B cell (primary cell): Measurements from ENCODE around the gene CNOT4. TPM values are rescaled to one million over a fixed set of nuclear protein-coding genes. Genes with fewer than 3 reads are reported as not detected.

Experiments
- ATAC-seq: fragments of 200-7000 bp; cut with Tn5 transposase; one replicate; pipeline ENCODE4 v1.10.0; 2021; ENCODE audit warnings: low read depth, mild to moderate bottlenecking, moderate number of reproducible peaks, moderate library complexity
- CTCF ChIA-PET: fragments of 350-600 bp; sonication (Branson Sonifier 250); formaldehyde crosslinking; loops from one replicate; lab custom pipeline; 2021; ENCODE audit warnings: antibody characterized with exemption, inconsistent platforms; lab: Charles Lee
- POLR2A ChIA-PET: fragments of 350-600 bp; sonication (Branson Sonifier 250); formaldehyde crosslinking; loops from one replicate; lab custom pipeline; 2021; ENCODE audit warnings: antibody characterized with exemption; lab: Charles Lee
- DNase-seq: peaks from one replicate; pipeline ENCODE4 v3.0.0; 2013
- H2AFZ ChIP-seq: 2 replicates; pipeline ENCODE4 v1.6.1; 2012; ENCODE audit warnings: mild to moderate bottlenecking, low read depth, low read length; ENCODE audit not compliant: insufficient read depth, poor library complexity, severe bottlenecking
- H3K27ac ChIP-seq, 2 donors: 1 replicate in 1 of 2; 2 replicates in 1 of 2; pipeline ENCODE4 v1.5.1; 2012 to 2013; ENCODE audit warnings: low read length in 2 of 2, mild to moderate bottlenecking in 2 of 2, moderate library complexity in 1 of 2
- H3K27me3 ChIP-seq, 4 experiments: fragments of 200-600 bp in 1 of 4; sonication (generic) in 1 of 4; replicated peaks in 1 of 4; 1 replicate in 2 of 4; 2 replicates in 2 of 4; pipeline versions ENCODE4 v1.6.1 to v1.7.0; 2013 to 2016; ENCODE audit warnings: low read length in 3 of 4, mild to moderate bottlenecking in 2 of 4, mixed read lengths in 1 of 4, moderate library complexity in 1 of 4; ENCODE audit not compliant: insufficient read depth in 4 of 4, control insufficient read depth in 3 of 4; ENCODE audit errors: control extremely low read depth in 1 of 4
- H3K36me3 ChIP-seq, 2 experiments: replicated peaks in 1 of 2; 1 replicate in 1 of 2; 2 replicates in 1 of 2; pipeline versions ENCODE4 v1.6.1 to v1.7.1; 2013; ENCODE audit warnings: low read length in 1 of 2; ENCODE audit not compliant: insufficient read depth in 2 of 2, control insufficient read depth in 1 of 2; ENCODE audit errors: control extremely low read depth in 1 of 2, extremely low read depth in 1 of 2
- H3K4me1 ChIP-seq, 2 donors: fragments of 200-600 bp in 1 of 2; sonication (generic) in 1 of 2; 1 replicate in 1 of 2; 2 replicates in 1 of 2; pipeline versions ENCODE4 v1.5.1 to v1.6.1; 2013 to 2017; ENCODE audit warnings: low read length in 2 of 2; ENCODE audit not compliant: control insufficient read depth in 2 of 2, insufficient read depth in 2 of 2
- H3K4me2 ChIP-seq: replicated peaks from 2 replicates; pipeline ENCODE3; 2012; ENCODE audit warnings: mild to moderate bottlenecking, low read depth, low read length; ENCODE audit not compliant: poor library complexity, severe bottlenecking
- H3K4me3 ChIP-seq, 5 experiments: fragments of 200-600 bp in 1 of 5; sonication (generic) in 1 of 5; 1 replicate in 3 of 5; 2 replicates in 2 of 5; pipeline versions ENCODE4 v1.5.1 to v1.7.0; 2011 to 2016; ENCODE audit warnings: low read length in 4 of 5, mild to moderate bottlenecking in 4 of 5, low read depth in 2 of 5, control low read depth in 1 of 5, moderate library complexity in 1 of 5; ENCODE audit not compliant: insufficient read depth in 1 of 5; ENCODE audit errors: control extremely low read depth in 1 of 5, extremely low read depth in 1 of 5
- H3K79me2 ChIP-seq: fragments of 200-600 bp; sonication (generic); one replicate; pipeline ENCODE4 v1.6.0; 2016; ENCODE audit warnings: low read length; ENCODE audit not compliant: control insufficient read depth, insufficient read depth
- H3K9ac ChIP-seq: fragments of 200-600 bp; sonication (generic); 2 replicates; pipeline ENCODE4 v1.6.1; 2017; ENCODE audit warnings: mild to moderate bottlenecking, low read length, moderate library complexity
- H3K9me3 ChIP-seq, 3 donors: one replicate each; pipeline versions ENCODE4 v1.6.1 to v1.7.1; 2013; ENCODE audit warnings: low read length in 2 of 3; ENCODE audit not compliant: control insufficient read depth in 2 of 3, insufficient read depth in 1 of 3; ENCODE audit errors: control extremely low read depth in 1 of 3
- H4K20me1 ChIP-seq: 2 replicates; pipeline ENCODE4 v1.6.0; 2012; ENCODE audit warnings: mild to moderate bottlenecking, low read length; ENCODE audit not compliant: insufficient read depth, control insufficient read depth, poor library complexity, severe bottlenecking
- H3K27ac Mint-ChIP-seq: one replicate; pipeline ENCODE4 v1.8.0; 2021; ENCODE audit warnings: mixed read lengths
- H3K27me3 Mint-ChIP-seq: one replicate; pipeline ENCODE4 v1.8.0; 2021; ENCODE audit warnings: mixed read lengths
- H3K4me1 Mint-ChIP-seq: one replicate; pipeline ENCODE4 v1.8.0; 2021; ENCODE audit warnings: mixed read lengths
- H3K4me3 Mint-ChIP-seq: one replicate; pipeline ENCODE4 v1.8.0; 2021; ENCODE audit warnings: mixed read lengths
- H3K9me3 Mint-ChIP-seq: one replicate; pipeline ENCODE4 v1.8.0; 2022; ENCODE audit warnings: mixed read lengths; ENCODE audit not compliant: insufficient read depth
- CTCF ChIP-seq: fragments of 200-600 bp; IDR thresholded peaks from one replicate; pipeline ENCODE4 v1.8.0; 2022; ENCODE audit warnings: antibody characterized with exemption, mild to moderate bottlenecking
- EZH2 ChIP-seq: IDR thresholded peaks from 2 replicates; pipeline ENCODE4 v1.6.1; 2012; ENCODE audit warnings: borderline replicate concordance, low read depth, mild to moderate bottlenecking, moderate library complexity, low read length; ENCODE audit not compliant: insufficient read depth, poor library complexity, severe bottlenecking
- WGBS: methylation state at CpG from one replicate; pipeline ENCODE4 v1.1.5; 2013; ENCODE audit warnings: missing lambda C conversion rate; ENCODE audit not compliant: insufficient coverage; 5-methylcytosine and 5-hydroxymethylcytosine counted together
- intact Hi-C: fragments of 100-400 bp; cut with micrococcal nuclease; formaldehyde crosslinking; loops from one replicate; pipeline ENCODE4 v1.10.0; 2022
- polyA plus RNA-seq: library from polyadenylated mRNA; depleted of rRNA; stranded (reverse); fragments of >200 nt; gene quantifications from 2 replicates; pipeline ENCODE4 v1.2.3, GENCODE V29; 2012
- total RNA-seq, 2 donors: library from RNA; stranded (reverse); fragments of 120-200 nt in 1 of 2; gene quantifications; 1 replicate in 1 of 2; 2 replicates in 1 of 2; pipeline versions ENCODE4 v1.2.3 to v1.2.4, GENCODE V29; 2013 to 2022

CNOT4 gene
- total and polyA plus RNA-seq, 2 donors (not counting 1 experiment from before 2014, with no cell fraction given): 9.8 to 52.1 TPM

- intact Hi-C loops: no loop called here
- WGBS: 92% methylated on average over 8 of the region's 8 CpGs
Observed at GRCh38 chr7:135316648-135317313, 193.1 kb downstream of the CNOT4 start.

More at GRCh38 chr7:135316648-135317313, 193.1 kb downstream of the CNOT4 start:
- Histone ChIP-seq H3K9ac (no peak overlapping the region), H3K27me3 (peaks cover 0 to 2% (median 0%) of the 10 kb centered on the region in 4 experiments), H3K4me2 (no peak overlapping the region), H3K27ac (no peak overlapping the region), H3K9me3 (no peaks in the 10 kb centered on the region), H3K79me2 (no peaks in the 10 kb centered on the region), H3K4me1 (no peaks in the 10 kb centered on the region), H4K20me1 (no peaks in the 10 kb centered on the region), H2AFZ (no peak overlapping the region), H3K4me3 (no peak overlapping the region), H3K36me3 (no peaks in the 10 kb centered on the region)
- TF ChIP-seq EZH2 (no peak), CTCF (no peak)
- DNase-seq: no peak
- H3K27ac Mint-ChIP-seq: no peak overlapping the region
- ChIA-PET POLR2A (no interaction called here), CTCF (no interaction called here)
- no peak overlapping the region for H3K4me3 Mint-ChIP-seq
- no peak for ATAC-seq
- no peaks in the 10 kb centered on the region for H3K9me3 Mint-ChIP-seq
- H3K27me3 Mint-ChIP-seq: peaks cover 6% of the 10 kb centered on the region
- no peaks in the 10 kb centered on the region for H3K4me1 Mint-ChIP-seq
